Measurements from ENCODE around the gene OMA1. TPM values are rescaled to one million over a fixed set of nuclear protein-coding genes. Genes with fewer than 3 reads are reported as not detected.
"Not testable (repeated sequence)": the region's sequence is repeated elsewhere in the genome, so short reads cannot be mapped to it uniquely, and the experiment has no call there.

Gene OMA1
- total and polyA plus RNA-seq, 5 donors: 19.8 to 32.3 (median 26.6) TPM

GRCh38 chr1:58573705-58574591 is 27.4 kb upstream of the OMA1 start:
- peaks cover 3% of the 10 kb centered on the region for H3K27me3 ChIP-seq (ENCODE audit: control insufficient read depth, insufficient read depth)
- intact Hi-C loops (cut with DNase I): no loop called here
- ATAC-seq: no peak
- H3K4me3 ChIP-seq (ENCODE audit: low read length): no peak overlapping the region
- DNase-seq: no peak
- no peaks in the 10 kb centered on the region for H3K4me1 ChIP-seq (ENCODE audit: control insufficient read depth, insufficient read depth, low read length)
- no peak overlapping the region for H3K27ac ChIP-seq (ENCODE audit: low read length)
- 67% methylated on average over 4 of the region's 4 CpGs for WGBS
- no peaks in the 10 kb centered on the region for H3K9me3 ChIP-seq (ENCODE audit: control insufficient read depth, low read length)

- no peaks in the 10 kb centered on the region for H3K9me3 ChIP-seq (ENCODE audit: control insufficient read depth, low read length)
- no peak for ATAC-seq
- no peaks in the 10 kb centered on the region for H3K4me1 ChIP-seq (ENCODE audit: control insufficient read depth, insufficient read depth, low read length)
- intact Hi-C loops (cut with DNase I): no loop called here
- no peak overlapping the region for H3K27ac ChIP-seq (ENCODE audit: low read length)
- H3K27me3 ChIP-seq (ENCODE audit: control insufficient read depth, insufficient read depth): peaks cover 3% of the 10 kb centered on the region
- no peak for DNase-seq
- 43% methylated on average over 2 of the region's 2 CpGs for WGBS
- no peak overlapping the region for H3K4me3 ChIP-seq (ENCODE audit: low read length)
These were observed 26.6 kb upstream of the OMA1 start for GRCh38 chr1:58573138-58573537.

- DNase-seq: no peak
- peaks cover 3% of the 10 kb centered on the region for H3K27me3 ChIP-seq (ENCODE audit: control insufficient read depth, insufficient read depth)
- intact Hi-C loops (cut with DNase I): no loop called here
These were observed 26.2 kb upstream of the OMA1 start for GRCh38 chr1:58572690-58573089.

GRCh38 chr1:58571616-58572015 is 25.1 kb upstream of the OMA1 start:
- DNase-seq (no peak), ATAC-seq (no peak)
- Histone ChIP-seq H3K4me3 (ENCODE audit: low read length) (no peak overlapping the region), H3K27me3 (ENCODE audit: control insufficient read depth, insufficient read depth) (peaks cover 3% of the 10 kb centered on the region), H3K9me3 (ENCODE audit: control insufficient read depth, low read length) (no peaks in the 10 kb centered on the region), H3K4me1 (ENCODE audit: control insufficient read depth, insufficient read depth, low read length) (no peaks in the 10 kb centered on the region), H3K27ac (ENCODE audit: low read length) (no peak overlapping the region)
- intact Hi-C loops (cut with DNase I): no loop called here

More at GRCh38 chr1:58572690-58573089, 26.2 kb upstream of the OMA1 start:
- no peak overlapping the region for H3K27ac ChIP-seq (ENCODE audit: low read length)
- no peak for ATAC-seq
- H3K4me1 ChIP-seq (ENCODE audit: control insufficient read depth, insufficient read depth, low read length): no peaks in the 10 kb centered on the region
- no peaks in the 10 kb centered on the region for H3K9me3 ChIP-seq (ENCODE audit: control insufficient read depth, low read length)
- no peak overlapping the region for H3K4me3 ChIP-seq (ENCODE audit: low read length)
- WGBS: 56% methylated on average over 2 of the region's 2 CpGs

GRCh38 chr1:58570817-58571216 is 24.3 kb upstream of the OMA1 start:
- H3K27me3 ChIP-seq (ENCODE audit: control insufficient read depth, insufficient read depth): peaks cover 3% of the 10 kb centered on the region
- no peak overlapping the region for H3K27ac ChIP-seq (ENCODE audit: low read length)
- ATAC-seq (no peak), DNase-seq (no peak)
- no peak overlapping the region for H3K4me3 ChIP-seq (ENCODE audit: low read length)
- intact Hi-C loops (cut with DNase I): no loop called here
- H3K4me1 ChIP-seq (ENCODE audit: control insufficient read depth, insufficient read depth, low read length): no peaks in the 10 kb centered on the region
- H3K9me3 ChIP-seq (ENCODE audit: control insufficient read depth, low read length): no peaks in the 10 kb centered on the region
- WGBS: 72% methylated on average over 2 of the region's 2 CpGs

- Histone ChIP-seq H3K4me1 (ENCODE audit: control insufficient read depth, insufficient read depth, low read length) (no peaks in the 10 kb centered on the region), H3K9me3 (ENCODE audit: control insufficient read depth, low read length) (no peaks in the 10 kb centered on the region), H3K27ac (ENCODE audit: low read length) (no peak overlapping the region), H3K27me3 (ENCODE audit: control insufficient read depth, insufficient read depth) (peaks cover 3% of the 10 kb centered on the region), H3K4me3 (ENCODE audit: low read length) (no peak overlapping the region)
- DNase-seq (no peak), ATAC-seq (no peak)
- intact Hi-C loops (cut with DNase I): no loop called here
These were observed 23.6 kb upstream of the OMA1 start for GRCh38 chr1:58570094-58570493.

GRCh38 chr1:58568911-58569310 is 22.4 kb upstream of the OMA1 start:
- intact Hi-C loops (cut with DNase I): no loop called here
- H3K9me3 ChIP-seq (ENCODE audit: control insufficient read depth, low read length): no peaks in the 10 kb centered on the region

GRCh38 chr1:58568271-58568860 is 21.8 kb upstream of the OMA1 start:
- ATAC-seq: no peak
- Histone ChIP-seq H3K4me3 (ENCODE audit: low read length) (no peak overlapping the region), H3K27ac (ENCODE audit: low read length) (no peak overlapping the region), H3K4me1 (ENCODE audit: control insufficient read depth, insufficient read depth, low read length) (no peaks in the 10 kb centered on the region), H3K9me3 (ENCODE audit: control insufficient read depth, low read length) (no peaks in the 10 kb centered on the region), H3K27me3 (ENCODE audit: control insufficient read depth, insufficient read depth) (peaks cover 3% of the 10 kb centered on the region)
- WGBS: 74% methylated on average over 4 of the region's 4 CpGs
- intact Hi-C loops (cut with DNase I): no loop called here
- DNase-seq: no peak

More at GRCh38 chr1:58568911-58569310, 22.4 kb upstream of the OMA1 start:
- ATAC-seq: no peak
- no peak overlapping the region for H3K27ac ChIP-seq (ENCODE audit: low read length)
- 74% methylated on average over 5 of the region's 5 CpGs for WGBS
- peaks cover 3% of the 10 kb centered on the region for H3K27me3 ChIP-seq (ENCODE audit: control insufficient read depth, insufficient read depth)
- DNase-seq: no peak
- H3K4me1 ChIP-seq (ENCODE audit: control insufficient read depth, insufficient read depth, low read length): no peaks in the 10 kb centered on the region
- no peak overlapping the region for H3K4me3 ChIP-seq (ENCODE audit: low read length)

GRCh38 chr1:58566339-58566738 is 19.8 kb upstream of the OMA1 start:
- intact Hi-C loops (cut with DNase I): no loop called here
- no peak overlapping the region for H3K27ac ChIP-seq (ENCODE audit: low read length)
- no peaks in the 10 kb centered on the region for H3K9me3 ChIP-seq (ENCODE audit: control insufficient read depth, low read length)
- ATAC-seq (no peak), DNase-seq (no peak)
- H3K27me3 ChIP-seq (ENCODE audit: control insufficient read depth, insufficient read depth): peaks cover 3% of the 10 kb centered on the region
- no peaks in the 10 kb centered on the region for H3K4me1 ChIP-seq (ENCODE audit: control insufficient read depth, insufficient read depth, low read length)
- WGBS: 71% methylated on average over 3 of the region's 3 CpGs
- no peak overlapping the region for H3K4me3 ChIP-seq (ENCODE audit: low read length)

GRCh38 chr1:58563715-58564114 is 17.2 kb upstream of the OMA1 start:
- intact Hi-C loops (cut with DNase I): not testable (repeated sequence)

GRCh38 chr1:58561633-58562032 is 15.1 kb upstream of the OMA1 start:
- intact Hi-C loops (cut with DNase I): no loop called here
- H3K9me3 ChIP-seq (ENCODE audit: control insufficient read depth, low read length): no peaks in the 10 kb centered on the region
- no peaks in the 10 kb centered on the region for H3K4me1 ChIP-seq (ENCODE audit: control insufficient read depth, insufficient read depth, low read length)
- H3K27me3 ChIP-seq (ENCODE audit: control insufficient read depth, insufficient read depth): peaks cover 2% of the 10 kb centered on the region
- DNase-seq: no peak
- WGBS: 64% methylated on average over 6 of the region's 6 CpGs
- ATAC-seq: no peak
- H3K27ac ChIP-seq (ENCODE audit: low read length): no peak overlapping the region
- no peak overlapping the region for H3K4me3 ChIP-seq (ENCODE audit: low read length)

More at GRCh38 chr1:58563715-58564114, 17.2 kb upstream of the OMA1 start:
- not testable (repeated sequence) for H3K4me1 ChIP-seq (ENCODE audit: control insufficient read depth, insufficient read depth, low read length); ATAC-seq; H3K9me3 ChIP-seq (ENCODE audit: control insufficient read depth, low read length); DNase-seq; H3K4me3 ChIP-seq (ENCODE audit: low read length); H3K27ac ChIP-seq (ENCODE audit: low read length); H3K27me3 ChIP-seq (ENCODE audit: control insufficient read depth, insufficient read depth)
- WGBS: 83% methylated on average over 1 of the region's 1 CpG
